RWPE1 (cell line): ENCODE measurements around the gene SSBP3.

Experiments used
- CTCF ChIA-PET: fragments of 350-600 bp; sonication (Branson Sonifier 250); formaldehyde crosslinking; extraction: SDS; loops from one replicate; lab custom pipeline; 2021; lab: Yijun Ruan, JAX
- POLR2A ChIA-PET: fragments of 400-600 bp; formaldehyde crosslinking; extraction: SDS; loops from one replicate; lab custom pipeline; 2020; ENCODE audit warnings: antibody characterized with exemption; ENCODE audit not compliant: low non-redundant PET; lab: Yijun Ruan, JAX
- DNase-seq: peaks from one replicate; pipeline ENCODE4 v3.0.0; 2012; ENCODE audit warnings: low spot score
- H3K27ac ChIP-seq: fragments of 450-650 bp; 2 replicates; pipeline ENCODE4 v1.5.1; 2017
- TF ChIP-seq, protein P1 (sequence below): fragments of 450-650 bp; conservative IDR thresholded peaks from 2 replicates; pipeline ENCODE4 v1.5.1; 2017; ENCODE audit warnings: low read depth, mild to moderate bottlenecking

The SSBP3 gene

DNA sequence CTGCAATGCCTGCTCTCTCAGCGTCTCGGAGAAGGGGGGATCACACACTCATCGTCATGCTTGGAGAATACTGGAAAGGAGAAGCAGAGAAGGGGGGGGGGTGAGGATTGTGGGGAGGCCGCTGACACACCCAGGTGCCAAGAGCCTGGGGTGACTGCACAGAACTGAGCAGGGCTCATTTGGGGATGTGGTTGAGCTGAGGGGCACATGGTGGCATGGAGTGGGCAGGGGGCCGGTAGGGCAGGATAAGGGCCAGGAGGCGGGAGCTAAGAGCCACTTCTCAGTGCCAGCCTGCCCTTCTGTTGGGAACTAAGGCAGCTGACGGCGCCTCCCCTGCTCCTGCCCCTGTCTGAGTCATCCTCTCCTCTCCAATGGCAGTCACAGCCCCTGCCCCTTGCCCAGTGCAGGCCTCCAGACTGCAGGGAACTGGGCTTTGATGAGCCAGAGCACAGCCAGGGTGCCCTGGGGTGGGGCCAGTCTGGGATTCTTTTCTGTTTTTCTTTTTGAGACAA, 179.0 kb downstream of the SSBP3 start:
- peak; percentile 30 for DNase-seq
- CTCF ChIA-PET, result no interaction called here
- POLR2A ChIA-PET, result no interaction called here
- peak overlapping the region; percentile 74 for H3K27ac ChIP-seq
- TF ChIP-seq, protein P1, sequence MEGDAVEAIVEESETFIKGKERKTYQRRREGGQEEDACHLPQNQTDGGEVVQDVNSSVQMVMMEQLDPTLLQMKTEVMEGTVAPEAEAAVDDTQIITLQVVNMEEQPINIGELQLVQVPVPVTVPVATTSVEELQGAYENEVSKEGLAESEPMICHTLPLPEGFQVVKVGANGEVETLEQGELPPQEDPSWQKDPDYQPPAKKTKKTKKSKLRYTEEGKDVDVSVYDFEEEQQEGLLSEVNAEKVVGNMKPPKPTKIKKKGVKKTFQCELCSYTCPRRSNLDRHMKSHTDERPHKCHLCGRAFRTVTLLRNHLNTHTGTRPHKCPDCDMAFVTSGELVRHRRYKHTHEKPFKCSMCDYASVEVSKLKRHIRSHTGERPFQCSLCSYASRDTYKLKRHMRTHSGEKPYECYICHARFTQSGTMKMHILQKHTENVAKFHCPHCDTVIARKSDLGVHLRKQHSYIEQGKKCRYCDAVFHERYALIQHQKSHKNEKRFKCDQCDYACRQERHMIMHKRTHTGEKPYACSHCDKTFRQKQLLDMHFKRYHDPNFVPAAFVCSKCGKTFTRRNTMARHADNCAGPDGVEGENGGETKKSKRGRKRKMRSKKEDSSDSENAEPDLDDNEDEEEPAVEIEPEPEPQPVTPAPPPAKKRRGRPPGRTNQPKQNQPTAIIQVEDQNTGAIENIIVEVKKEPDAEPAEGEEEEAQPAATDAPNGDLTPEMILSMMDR, result no peak

DNA sequence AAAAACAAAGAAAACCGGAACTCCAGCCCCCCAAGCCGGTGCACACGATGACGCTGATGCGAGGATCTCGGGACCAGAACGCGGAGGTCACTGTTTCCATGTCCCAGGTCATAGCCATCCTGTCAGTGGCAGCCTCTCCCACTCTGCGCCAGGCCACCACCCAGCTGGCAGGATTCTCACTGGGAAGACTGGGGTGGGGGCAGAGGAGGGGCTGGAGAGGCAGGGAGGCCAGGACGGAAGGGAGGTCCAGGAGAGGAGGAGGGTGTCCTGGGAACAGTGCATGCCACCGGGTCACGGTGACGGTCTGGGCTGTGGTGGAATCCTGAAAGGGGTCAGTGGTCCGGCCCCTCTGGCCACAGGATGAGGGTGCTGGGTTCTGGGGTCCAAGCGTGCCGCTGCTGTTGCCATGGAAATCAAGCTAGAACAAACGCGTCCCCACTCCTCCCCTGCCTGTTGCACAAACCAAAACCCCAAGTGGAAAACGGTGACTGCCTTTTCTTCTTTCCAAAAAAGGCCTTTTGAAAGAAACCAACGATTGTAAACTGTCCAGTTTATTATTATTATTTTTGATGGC, 180.1 kb downstream of the SSBP3 start:
- POLR2A ChIA-PET, result no interaction called here
- CTCF ChIA-PET, result interaction anchor here (0.6 kb wide), 2 partner anchors 60 to 172 kb away, joined by 3 read pairs; no protein-coding TSS in a partner anchor
- TF ChIP-seq, protein P1, result no peak
- H3K27ac ChIP-seq, result no peak overlapping the region
- DNase-seq, result no peak

DNA sequence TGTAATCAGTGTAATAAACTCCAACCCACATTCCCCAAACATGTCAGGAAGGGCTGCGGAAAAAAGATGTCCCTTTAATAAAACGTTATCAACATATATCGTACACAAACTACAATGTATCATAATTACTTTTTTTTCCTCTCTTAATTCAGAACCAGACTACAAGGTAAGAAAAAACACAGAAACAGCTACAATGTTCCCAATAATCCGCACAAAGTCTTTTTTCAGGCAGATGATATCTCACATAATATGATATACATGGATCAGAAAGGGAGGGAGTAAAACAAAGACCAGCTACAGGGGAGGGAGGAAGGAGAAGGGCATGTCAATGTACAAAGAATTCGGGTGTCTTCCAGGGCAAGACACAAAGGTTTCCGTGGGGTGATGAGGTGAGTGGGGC, 180.8 kb downstream of the SSBP3 start:
- H3K27ac ChIP-seq, result no peak overlapping the region
- ChIA-PET POLR2A (no interaction called here), CTCF (no interaction called here)
- DNase-seq, result no peak
- TF ChIP-seq, protein P1, result no peak

DNA sequence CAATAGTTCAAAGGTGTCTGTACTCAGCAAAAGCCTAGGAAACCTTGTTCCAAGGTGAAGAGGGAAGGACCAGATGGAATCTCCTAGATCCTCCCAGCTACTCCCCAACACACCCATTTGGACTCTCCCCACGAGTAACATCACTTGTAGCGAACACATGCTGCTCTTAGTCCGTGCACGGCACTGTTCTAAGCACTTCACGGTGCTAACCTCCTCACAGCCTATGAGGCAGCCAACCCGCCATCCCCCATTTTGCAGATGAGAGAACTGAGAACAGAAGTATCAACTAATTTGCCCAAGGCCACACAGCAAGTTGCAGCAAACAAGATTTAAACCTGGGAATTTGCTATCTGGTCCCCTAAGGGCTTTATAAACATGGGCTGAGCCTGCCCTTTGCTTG, 182.0 kb downstream of the SSBP3 start:
- no peak overlapping the region for H3K27ac ChIP-seq
- TF ChIP-seq, protein P1, result no peak
- POLR2A ChIA-PET, result interaction anchor here (0.6 kb wide), 1 partner anchor 86 kb away, joined by 3 read pairs; no protein-coding TSS in a partner anchor
- DNase-seq, result no peak
- CTCF ChIA-PET, result interaction anchor here (1.6 kb wide), 1 partner anchor 9 kb away, joined by 4 read pairs; no protein-coding TSS in a partner anchor

DNA sequence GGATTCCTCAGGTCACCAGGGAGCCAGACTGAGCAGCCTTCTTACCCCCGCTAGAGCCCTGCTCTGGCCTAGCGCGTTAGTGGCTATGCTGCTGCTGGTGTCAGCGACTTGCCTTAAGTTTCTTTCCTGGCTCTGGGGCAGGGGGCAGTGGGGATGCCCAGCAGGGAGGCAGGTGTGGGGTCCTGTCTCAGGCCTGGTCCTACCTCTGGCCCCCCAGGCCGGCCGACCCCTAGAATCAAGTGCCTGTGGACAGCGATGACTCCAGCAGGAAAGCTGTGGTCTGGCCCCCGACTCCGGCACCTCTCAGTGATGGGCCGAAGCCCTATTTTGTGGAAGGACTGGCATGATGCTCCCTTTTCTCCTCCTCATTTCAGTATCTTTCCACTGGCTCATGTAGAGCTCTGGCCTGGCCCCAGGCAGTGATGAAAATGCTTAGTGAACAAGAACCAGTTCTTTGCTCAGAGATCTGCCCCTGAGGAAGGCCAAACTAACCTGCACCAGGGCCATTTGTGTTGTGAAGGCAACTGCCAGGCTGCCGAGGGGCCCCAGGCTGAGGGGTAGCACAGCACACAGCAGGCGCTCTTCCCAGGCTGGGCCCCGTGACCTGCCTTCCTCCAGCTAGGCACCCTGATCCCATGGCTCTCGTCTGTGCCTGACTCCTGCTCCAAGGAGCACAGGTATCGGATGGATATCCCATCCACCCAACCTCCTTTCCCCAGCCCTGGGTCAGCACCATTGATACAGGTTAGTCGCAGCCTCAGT, 182.6 kb downstream of the SSBP3 start:
- H3K27ac ChIP-seq, result no peak overlapping the region; the same call in 1 of the 2 replicates
- CTCF ChIA-PET, result interaction anchor here (1.6 kb wide), 1 partner anchor 8 kb away, joined by 4 read pairs; no protein-coding TSS in a partner anchor
- TF ChIP-seq, protein P1, result no peak
- no peak for DNase-seq
- POLR2A ChIA-PET, result no interaction called here

DNA sequence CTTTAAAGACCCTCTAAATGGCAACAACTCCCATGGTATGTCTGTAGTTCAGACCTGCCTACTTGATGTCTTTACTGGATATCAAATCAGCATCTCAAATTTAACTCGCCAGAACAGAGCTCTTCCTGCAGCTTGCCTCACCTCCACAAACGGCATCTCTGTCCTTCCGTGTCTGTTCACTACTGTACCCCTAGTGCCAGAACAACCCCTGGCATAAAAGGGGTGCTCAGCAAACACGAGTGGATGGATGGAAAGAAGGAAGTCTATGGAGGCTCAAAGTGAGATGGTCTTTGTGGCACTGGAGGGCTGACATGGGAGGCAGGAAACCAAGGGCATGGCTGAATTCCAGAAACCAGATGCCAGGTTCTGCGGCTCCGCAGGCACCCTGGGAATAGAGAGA, 183.5 kb downstream of the SSBP3 start:
- CTCF ChIA-PET, result interaction anchor here (0.6 kb wide), 1 partner anchor 269 kb away, joined by 4 read pairs; no protein-coding TSS in a partner anchor
- no peak overlapping the region for H3K27ac ChIP-seq
- POLR2A ChIA-PET, result no interaction called here
- no peak for DNase-seq
- TF ChIP-seq, protein P1, result no peak
